ENCODE data around the gene FITM2. TPM values are rescaled to one million over a fixed set of nuclear protein-coding genes. Genes with fewer than 3 reads are reported as not detected.
"Not testable (repeated sequence)": the region's sequence is repeated elsewhere in the genome, so short reads cannot be mapped to it uniquely, and the experiment has no call there.

Gene FITM2
- total RNA-seq, 4 donors from 2014 or later = 8.3 to 14.2 (median 12.6) TPM

GRCh38 chr20:44334709-44335108 lies 23.7 kb upstream of the FITM2 start:
- no peak for TF ChIP-seq CTCF (IDR thresholded peaks at IDR 0.05)
- no peak for TF ChIP-seq POLR2A (IDR thresholded peaks at IDR 0.05)
- intact Hi-C loops (cut with DNase I) = no loop called here
- 80 to 83% methylated on average over 4 of the region's 4 CpGs for WGBS, 2 donors
- Histone ChIP-seq H3K27ac (no peak overlapping the region), H3K27me3 (no peaks in the 10 kb centered on the region), H3K9me3 (no peaks in the 10 kb centered on the region), H3K36me3 (no peaks in the 10 kb centered on the region), H3K4me3 (replicated peaks in 1 of 3) (no peak overlapping the region), H3K4me1 (peaks cover 0 to 5% of the 10 kb centered on the region in 2 donors)
- no peak for DNase-seq

- no peak overlapping the region for H3K4me3 ChIP-seq (replicated peaks in 1 of 3)
- H3K36me3 ChIP-seq = no peaks in the 10 kb centered on the region
- no peaks in the 10 kb centered on the region for H3K9me3 ChIP-seq
- TF ChIP-seq CTCF (IDR thresholded peaks at IDR 0.05) = no peak
- no peak for TF ChIP-seq POLR2A (IDR thresholded peaks at IDR 0.05)
- WGBS, 2 donors = 33 to 36% methylated on average over 5 to 8 of the region's 8 CpGs
- intact Hi-C loops (cut with DNase I) = no loop called here
- no peak overlapping the region for H3K27ac ChIP-seq
- no peaks in the 10 kb centered on the region for H3K27me3 ChIP-seq
- DNase-seq = peak; percentile 18 to 35
- H3K4me1 ChIP-seq = peaks cover 0 to 5% of the 10 kb centered on the region in 2 donors
Measured at GRCh38 chr20:44334306-44334705, 23.3 kb upstream of the FITM2 start.

- WGBS, 2 donors = 84 to 98% methylated on average over 2 of the region's 2 CpGs
- H3K36me3 ChIP-seq = no peaks in the 10 kb centered on the region
- no peak for TF ChIP-seq CTCF (IDR thresholded peaks at IDR 0.05)
- TF ChIP-seq POLR2A (IDR thresholded peaks at IDR 0.05) = no peak
- no peaks in the 10 kb centered on the region for H3K27me3 ChIP-seq
- peaks cover 4 to 11% of the 10 kb centered on the region in 2 donors for H3K4me1 ChIP-seq
- H3K27ac ChIP-seq = no peak overlapping the region
- intact Hi-C loops (cut with DNase I) = no loop called here
- no peak overlapping the region for H3K4me3 ChIP-seq (replicated peaks in 1 of 3)
- no peaks in the 10 kb centered on the region for H3K9me3 ChIP-seq
- no peak for DNase-seq
Measured at GRCh38 chr20:44331201-44331600, 20.2 kb upstream of the FITM2 start.

- H3K4me3 ChIP-seq (replicated peaks in 1 of 3) = no peak overlapping the region
- no peak for DNase-seq
- H3K36me3 ChIP-seq = no peaks in the 10 kb centered on the region
- no peak for TF ChIP-seq POLR2A (IDR thresholded peaks at IDR 0.05)
- no peak for TF ChIP-seq CTCF (IDR thresholded peaks at IDR 0.05)
- no peaks in the 10 kb centered on the region for H3K27me3 ChIP-seq
- intact Hi-C loops (cut with DNase I) = no loop called here
- no peak overlapping the region for H3K27ac ChIP-seq
- no peaks in the 10 kb centered on the region for H3K9me3 ChIP-seq
- H3K4me1 ChIP-seq = peaks cover 4 to 7% of the 10 kb centered on the region in 2 donors
- 93 to 95% methylated on average over 4 of the region's 4 CpGs for WGBS, 2 donors
Measured at GRCh38 chr20:44328428-44328827, 17.4 kb upstream of the FITM2 start.

- H3K9me3 ChIP-seq; H3K4me3 ChIP-seq (replicated peaks in 1 of 3); intact Hi-C loops (cut with DNase I); H3K36me3 ChIP-seq; H3K4me1 ChIP-seq; H3K27me3 ChIP-seq; DNase-seq; H3K27ac ChIP-seq: not testable (repeated sequence)
- WGBS, 2 donors = 83 to 89% methylated on average over 7 of the region's 7 CpGs
Measured at GRCh38 chr20:44327748-44328147, 16.7 kb upstream of the FITM2 start.

Data from thyroid gland (tissue), 4 donors.